ENCODE measurements around the gene LRRC25.
A peak's percentile ranks its signal among the peaks of the same experiment; 100 is the strongest.

Gene LRRC25

DNA sequence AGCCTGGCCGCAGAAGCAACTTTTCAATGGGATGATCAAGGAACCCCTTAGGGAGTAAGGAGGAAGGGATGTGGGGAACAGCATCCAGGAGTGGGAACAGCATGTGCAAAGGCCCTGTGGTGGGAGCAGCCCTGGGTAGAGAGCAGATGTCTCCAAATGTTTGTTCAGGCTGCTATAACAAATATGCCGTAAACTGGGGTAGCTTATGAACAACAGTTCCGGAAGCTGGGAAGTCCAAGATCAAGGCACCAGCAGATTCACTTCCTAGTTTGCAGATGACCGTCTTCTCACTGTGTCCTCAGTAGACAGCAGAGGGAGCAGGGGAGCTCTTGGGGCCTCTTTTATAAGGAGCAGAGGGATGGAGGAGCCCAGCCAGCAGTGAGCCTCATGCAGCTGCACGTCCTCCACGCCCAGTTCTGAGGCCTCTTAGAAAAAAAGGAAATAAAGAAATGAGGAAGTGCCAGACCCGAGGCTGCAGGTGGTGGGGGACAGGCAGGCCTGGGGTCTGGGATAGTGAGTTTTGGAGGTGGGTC is 4.2 kb upstream of the LRRC25 start:
- Histone ChIP-seq H3K27me3 (replicated peaks; ENCODE audit: control insufficient read depth, insufficient read depth, low read length) (no peaks in the 10 kb centered on the region), H3K4me3 (replicated peaks; ENCODE audit: low read depth, low read length) (no peak overlapping the region), H3K36me3 (ENCODE audit: control insufficient read depth, insufficient read depth, low read length) (no peaks in the 10 kb centered on the region)
- peak; percentile 66 for DNase-seq (ENCODE audit: extremely low read depth, insufficient read length)
- TF ChIP-seq, protein P1, sequence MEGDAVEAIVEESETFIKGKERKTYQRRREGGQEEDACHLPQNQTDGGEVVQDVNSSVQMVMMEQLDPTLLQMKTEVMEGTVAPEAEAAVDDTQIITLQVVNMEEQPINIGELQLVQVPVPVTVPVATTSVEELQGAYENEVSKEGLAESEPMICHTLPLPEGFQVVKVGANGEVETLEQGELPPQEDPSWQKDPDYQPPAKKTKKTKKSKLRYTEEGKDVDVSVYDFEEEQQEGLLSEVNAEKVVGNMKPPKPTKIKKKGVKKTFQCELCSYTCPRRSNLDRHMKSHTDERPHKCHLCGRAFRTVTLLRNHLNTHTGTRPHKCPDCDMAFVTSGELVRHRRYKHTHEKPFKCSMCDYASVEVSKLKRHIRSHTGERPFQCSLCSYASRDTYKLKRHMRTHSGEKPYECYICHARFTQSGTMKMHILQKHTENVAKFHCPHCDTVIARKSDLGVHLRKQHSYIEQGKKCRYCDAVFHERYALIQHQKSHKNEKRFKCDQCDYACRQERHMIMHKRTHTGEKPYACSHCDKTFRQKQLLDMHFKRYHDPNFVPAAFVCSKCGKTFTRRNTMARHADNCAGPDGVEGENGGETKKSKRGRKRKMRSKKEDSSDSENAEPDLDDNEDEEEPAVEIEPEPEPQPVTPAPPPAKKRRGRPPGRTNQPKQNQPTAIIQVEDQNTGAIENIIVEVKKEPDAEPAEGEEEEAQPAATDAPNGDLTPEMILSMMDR (IDR thresholded peaks at IDR 0.05; ENCODE audit: insufficient read depth, low read length, poor library complexity, severe bottlenecking) = peak; percentile 63

DNA sequence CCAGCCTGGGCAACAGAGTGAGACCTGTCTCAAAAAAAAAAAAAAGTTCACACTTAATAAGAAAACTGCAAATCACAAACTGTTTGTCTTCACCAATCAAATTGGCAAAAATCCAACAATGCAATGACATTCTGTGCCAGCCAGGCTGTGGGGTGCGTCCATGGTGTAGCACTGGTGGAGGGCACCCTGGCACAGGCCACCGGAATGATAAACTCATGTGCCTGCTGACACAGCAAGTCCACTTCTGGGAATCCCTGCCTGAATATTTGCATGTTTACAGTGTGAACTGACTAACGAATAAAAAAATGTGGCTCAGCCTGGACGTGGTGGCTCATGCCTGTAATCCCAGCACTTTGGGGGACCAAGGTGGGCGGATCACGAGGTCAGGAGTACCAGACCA is 1.6 kb upstream of the LRRC25 start:
- Histone ChIP-seq H3K27me3 (replicated peaks; ENCODE audit: control insufficient read depth, insufficient read depth, low read length) (no peaks in the 10 kb centered on the region), H3K4me3 (replicated peaks; ENCODE audit: low read depth, low read length) (no peak overlapping the region), H3K36me3 (ENCODE audit: control insufficient read depth, insufficient read depth, low read length) (no peaks in the 10 kb centered on the region)
- TF ChIP-seq, protein P1 (IDR thresholded peaks at IDR 0.05; ENCODE audit: insufficient read depth, low read length, poor library complexity, severe bottlenecking) = no peak
- no peak for DNase-seq (ENCODE audit: extremely low read depth, insufficient read length)

DNA sequence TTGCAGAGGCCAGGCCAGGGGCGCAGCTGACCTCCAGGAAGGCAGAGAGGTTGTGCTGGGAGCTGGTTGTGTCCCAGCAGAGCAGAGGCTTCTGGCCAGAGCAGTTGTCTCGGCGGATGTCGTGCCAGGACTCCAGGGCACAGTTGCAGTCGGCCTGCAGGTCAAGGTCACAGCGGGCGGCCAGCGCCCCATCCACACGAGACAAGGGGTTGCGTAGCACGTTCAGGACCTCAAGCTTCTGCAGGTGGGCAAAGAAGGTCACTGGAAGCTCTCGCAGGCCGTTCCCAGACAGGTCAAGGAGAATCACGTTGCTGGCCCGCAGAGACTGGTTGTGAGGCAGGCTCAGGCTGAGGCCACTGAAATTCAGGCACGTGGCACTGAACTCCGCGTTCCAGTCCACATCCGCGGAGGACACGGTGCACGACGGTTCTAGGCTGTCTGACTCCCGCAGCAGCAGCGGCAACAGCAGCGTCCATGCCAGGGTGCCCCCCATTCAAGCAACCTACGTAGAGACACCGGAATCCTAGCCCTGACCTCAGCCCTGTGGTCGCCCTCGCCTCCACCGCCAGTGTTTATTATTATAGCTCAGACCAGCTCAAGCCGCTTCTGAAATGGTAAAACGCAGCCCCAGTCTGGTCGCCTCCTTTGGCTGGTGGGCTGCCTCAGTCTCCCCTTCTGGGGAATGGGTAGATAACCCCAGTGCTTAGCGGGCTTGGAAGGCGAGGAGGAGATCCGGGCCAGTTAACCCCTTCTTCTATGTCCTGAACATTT is 766 bp downstream of the LRRC25 start:
- no peaks in the 10 kb centered on the region for H3K27me3 ChIP-seq (replicated peaks; ENCODE audit: control insufficient read depth, insufficient read depth, low read length)
- no peaks in the 10 kb centered on the region for H3K36me3 ChIP-seq (ENCODE audit: control insufficient read depth, insufficient read depth, low read length)
- TF ChIP-seq, protein P1 (IDR thresholded peaks at IDR 0.05; ENCODE audit: insufficient read depth, low read length, poor library complexity, severe bottlenecking) = no peak
- peak overlapping the region; percentile 53 for H3K4me3 ChIP-seq (replicated peaks; ENCODE audit: low read depth, low read length)
- no peak for DNase-seq (ENCODE audit: extremely low read depth, insufficient read length)

DNA sequence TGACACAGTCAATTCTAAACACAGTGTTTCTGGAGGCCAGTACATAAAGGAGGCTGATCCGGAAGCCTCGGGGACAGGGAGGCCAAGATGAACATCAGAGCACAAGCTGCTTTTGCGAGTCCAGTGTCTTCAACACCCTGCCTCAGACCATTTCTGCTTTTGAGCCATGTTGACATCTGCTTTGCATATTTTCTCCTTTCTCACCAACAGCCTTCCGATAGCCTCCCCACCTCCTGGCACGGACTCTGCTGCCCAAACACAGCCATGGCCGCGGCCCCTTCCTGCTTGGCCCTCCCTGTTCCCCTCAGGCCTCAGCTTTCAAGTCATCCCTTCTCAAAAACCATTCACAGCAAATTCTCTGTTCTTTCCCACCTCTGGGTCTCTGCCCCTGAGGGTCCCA is 3.6 kb downstream of the LRRC25 start:
- TF ChIP-seq, protein P1 (IDR thresholded peaks at IDR 0.05; ENCODE audit: insufficient read depth, low read length, poor library complexity, severe bottlenecking) = no peak
- no peaks in the 10 kb centered on the region for H3K27me3 ChIP-seq (replicated peaks; ENCODE audit: control insufficient read depth, insufficient read depth, low read length)
- no peaks in the 10 kb centered on the region for H3K36me3 ChIP-seq (ENCODE audit: control insufficient read depth, insufficient read depth, low read length)
- H3K4me3 ChIP-seq (replicated peaks; ENCODE audit: low read depth, low read length) = no peak overlapping the region
- DNase-seq (ENCODE audit: extremely low read depth, insufficient read length) = no peak

DNA sequence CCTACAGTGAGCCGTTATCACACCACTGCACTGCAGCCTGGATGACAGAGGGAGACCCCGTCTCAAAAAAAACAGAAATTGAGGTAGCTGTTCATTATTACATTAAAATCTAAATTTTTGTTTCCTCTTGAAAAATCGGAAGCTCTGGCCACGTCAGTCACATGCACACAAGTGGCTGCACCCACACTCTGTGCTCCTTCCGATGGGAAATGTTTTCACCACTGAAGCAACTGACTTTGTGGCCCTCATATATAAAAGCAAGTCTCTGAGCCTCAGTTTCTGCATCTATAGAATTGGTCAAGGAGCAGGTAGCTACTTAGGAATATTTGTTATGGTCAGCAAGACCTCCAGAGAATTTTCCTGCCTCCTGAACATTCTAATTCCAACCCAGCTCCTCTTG is 4.5 kb downstream of the LRRC25 start:
- Histone ChIP-seq H3K4me3 (replicated peaks; ENCODE audit: low read depth, low read length) (no peak overlapping the region), H3K27me3 (replicated peaks; ENCODE audit: control insufficient read depth, insufficient read depth, low read length) (no peaks in the 10 kb centered on the region), H3K36me3 (ENCODE audit: control insufficient read depth, insufficient read depth, low read length) (no peaks in the 10 kb centered on the region)
- TF ChIP-seq, protein P1 (IDR thresholded peaks at IDR 0.05; ENCODE audit: insufficient read depth, low read length, poor library complexity, severe bottlenecking) = no peak
- no peak for DNase-seq (ENCODE audit: extremely low read depth, insufficient read length)
